Astrocyte (in vitro differentiated cells and primary cell): ENCODE results near the gene FBLN1.

Source experiments
- EZH2 ChIP-seq: IDR thresholded peaks from 2 replicates; pipeline ENCODE4 v1.6.1; 2012; ENCODE audit warnings: mild to moderate bottlenecking, low read length, inconsistent platforms; ENCODE audit not compliant: insufficient read depth
- TF ChIP-seq, protein P1 (sequence below): IDR thresholded peaks from 2 replicates; pipeline ENCODE4 v1.5.1; 2011; ENCODE audit warnings: low read depth, mild to moderate bottlenecking, inconsistent platforms, low read length, moderate library complexity; ENCODE audit not compliant: insufficient read depth

DNA sequence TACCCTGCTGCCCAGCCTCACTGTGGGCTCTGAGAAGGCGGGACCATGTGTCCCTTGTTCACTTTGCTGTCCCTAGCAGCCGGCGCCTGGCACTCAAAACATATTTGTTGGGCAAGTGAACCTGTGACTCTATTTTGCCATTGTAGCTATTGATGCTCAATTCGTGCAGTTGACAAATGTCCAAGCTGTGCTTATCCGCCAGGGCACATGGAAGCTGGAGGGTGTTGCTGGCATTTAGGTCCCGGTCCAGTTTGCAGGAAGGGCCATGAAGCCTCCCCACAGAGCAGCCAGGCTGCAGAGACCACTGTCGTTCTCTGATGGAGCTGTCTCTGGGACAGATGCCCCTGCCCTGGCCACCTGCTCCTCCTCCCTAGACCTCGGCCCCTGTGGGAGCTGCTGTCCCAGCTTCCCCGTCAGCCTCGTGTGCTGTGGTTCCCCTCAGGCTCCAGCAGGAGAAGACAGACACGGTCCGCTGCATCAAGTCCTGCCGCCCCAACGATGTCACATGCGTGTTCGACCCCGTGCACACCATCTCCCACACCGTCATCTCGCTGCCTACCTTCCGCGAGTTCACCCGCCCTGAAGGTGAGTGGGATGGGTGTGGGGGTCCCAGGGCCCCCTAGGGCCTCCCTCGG is 71.5 kb downstream of the FBLN1 start:
- TF ChIP-seq, protein P1, sequence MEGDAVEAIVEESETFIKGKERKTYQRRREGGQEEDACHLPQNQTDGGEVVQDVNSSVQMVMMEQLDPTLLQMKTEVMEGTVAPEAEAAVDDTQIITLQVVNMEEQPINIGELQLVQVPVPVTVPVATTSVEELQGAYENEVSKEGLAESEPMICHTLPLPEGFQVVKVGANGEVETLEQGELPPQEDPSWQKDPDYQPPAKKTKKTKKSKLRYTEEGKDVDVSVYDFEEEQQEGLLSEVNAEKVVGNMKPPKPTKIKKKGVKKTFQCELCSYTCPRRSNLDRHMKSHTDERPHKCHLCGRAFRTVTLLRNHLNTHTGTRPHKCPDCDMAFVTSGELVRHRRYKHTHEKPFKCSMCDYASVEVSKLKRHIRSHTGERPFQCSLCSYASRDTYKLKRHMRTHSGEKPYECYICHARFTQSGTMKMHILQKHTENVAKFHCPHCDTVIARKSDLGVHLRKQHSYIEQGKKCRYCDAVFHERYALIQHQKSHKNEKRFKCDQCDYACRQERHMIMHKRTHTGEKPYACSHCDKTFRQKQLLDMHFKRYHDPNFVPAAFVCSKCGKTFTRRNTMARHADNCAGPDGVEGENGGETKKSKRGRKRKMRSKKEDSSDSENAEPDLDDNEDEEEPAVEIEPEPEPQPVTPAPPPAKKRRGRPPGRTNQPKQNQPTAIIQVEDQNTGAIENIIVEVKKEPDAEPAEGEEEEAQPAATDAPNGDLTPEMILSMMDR = no peak
- no peak for TF ChIP-seq EZH2
